Measurements from ENCODE around the gene TMEM119.

Gene TMEM119

DNA sequence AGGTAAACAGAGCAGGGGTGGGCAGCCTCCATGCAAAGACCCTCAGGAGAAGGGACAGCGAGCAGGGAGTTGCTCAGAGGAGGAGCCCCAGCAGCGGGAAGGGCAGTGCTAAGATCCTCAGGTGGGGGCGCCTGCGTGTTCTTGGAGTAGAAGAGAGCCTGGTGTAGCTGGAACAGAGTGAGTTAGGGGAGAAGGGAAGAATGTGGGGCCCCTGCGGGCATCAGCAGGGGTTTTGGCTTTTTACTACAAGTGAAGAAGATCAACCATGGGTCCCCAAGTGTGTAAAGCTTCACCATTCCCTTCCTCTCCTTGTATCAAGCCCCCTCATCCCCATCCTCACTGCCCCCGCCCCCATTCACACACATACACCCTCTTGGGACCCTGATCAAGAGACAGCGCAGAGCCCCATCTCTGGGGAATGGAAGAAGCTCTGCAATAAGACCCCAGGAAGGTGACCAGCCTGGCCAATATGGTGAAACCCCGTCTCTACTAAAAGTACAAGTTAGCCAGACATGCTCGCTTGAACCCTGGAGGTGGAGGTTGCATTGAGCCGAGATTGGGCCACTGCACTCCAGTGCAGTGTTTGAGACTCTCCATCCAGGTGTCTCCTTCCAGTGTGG, 10.2 kb upstream of the TMEM119 start:
- POLR2A ChIA-PET, result interaction anchor here (0.6 kb wide), 1 partner anchor 78 kb away, joined by 3 read pairs; no protein-coding TSS in a partner anchor
- CTCF ChIA-PET, result interaction anchor here (0.7 to 18.2 kb wide), 3 partner anchors 8 to 41 kb away, joined by 3 to 543 read pairs (median 17); partner anchors contain the start of genes ISCU and SART3
- TF ChIP-seq, protein P1, sequence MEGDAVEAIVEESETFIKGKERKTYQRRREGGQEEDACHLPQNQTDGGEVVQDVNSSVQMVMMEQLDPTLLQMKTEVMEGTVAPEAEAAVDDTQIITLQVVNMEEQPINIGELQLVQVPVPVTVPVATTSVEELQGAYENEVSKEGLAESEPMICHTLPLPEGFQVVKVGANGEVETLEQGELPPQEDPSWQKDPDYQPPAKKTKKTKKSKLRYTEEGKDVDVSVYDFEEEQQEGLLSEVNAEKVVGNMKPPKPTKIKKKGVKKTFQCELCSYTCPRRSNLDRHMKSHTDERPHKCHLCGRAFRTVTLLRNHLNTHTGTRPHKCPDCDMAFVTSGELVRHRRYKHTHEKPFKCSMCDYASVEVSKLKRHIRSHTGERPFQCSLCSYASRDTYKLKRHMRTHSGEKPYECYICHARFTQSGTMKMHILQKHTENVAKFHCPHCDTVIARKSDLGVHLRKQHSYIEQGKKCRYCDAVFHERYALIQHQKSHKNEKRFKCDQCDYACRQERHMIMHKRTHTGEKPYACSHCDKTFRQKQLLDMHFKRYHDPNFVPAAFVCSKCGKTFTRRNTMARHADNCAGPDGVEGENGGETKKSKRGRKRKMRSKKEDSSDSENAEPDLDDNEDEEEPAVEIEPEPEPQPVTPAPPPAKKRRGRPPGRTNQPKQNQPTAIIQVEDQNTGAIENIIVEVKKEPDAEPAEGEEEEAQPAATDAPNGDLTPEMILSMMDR (IDR thresholded peaks at IDR 0.05; ENCODE audit: control extremely low read depth, extremely low read depth, low read depth, missing control alignments), result no peak
- DNase-seq (ENCODE audit: extremely low spot score), result no peak

DNA sequence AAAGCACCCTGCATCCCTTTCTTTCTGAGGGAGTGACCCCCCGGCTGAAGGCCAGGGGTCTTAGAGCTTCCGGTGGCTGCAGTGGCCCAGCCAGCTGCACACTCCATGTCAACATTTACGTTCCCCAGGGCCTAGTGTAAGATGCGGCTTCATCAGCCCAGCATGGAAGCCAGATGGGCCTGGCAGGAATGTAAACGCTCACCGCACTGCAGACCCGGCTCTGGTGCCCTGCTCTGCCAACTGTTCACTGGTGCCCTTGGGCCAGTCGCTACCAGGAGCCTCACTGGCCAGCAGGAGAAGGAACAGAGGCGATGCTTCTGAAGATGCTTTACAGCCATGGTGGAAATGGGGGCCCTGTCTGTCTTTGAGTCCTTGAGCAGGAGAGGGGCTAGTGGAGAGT, 8.6 kb upstream of the TMEM119 start:
- DNase-seq (ENCODE audit: extremely low spot score), result no peak
- ChIA-PET CTCF (interaction anchor here (1.1 to 18.2 kb wide), 3 partner anchors 11 to 39 kb away, joined by 3 to 543 read pairs (median 17); partner anchors contain the start of genes ISCU and SART3), POLR2A (no interaction called here)
- TF ChIP-seq, protein P1 (IDR thresholded peaks at IDR 0.05; ENCODE audit: control extremely low read depth, extremely low read depth, low read depth, missing control alignments), result no peak

DNA sequence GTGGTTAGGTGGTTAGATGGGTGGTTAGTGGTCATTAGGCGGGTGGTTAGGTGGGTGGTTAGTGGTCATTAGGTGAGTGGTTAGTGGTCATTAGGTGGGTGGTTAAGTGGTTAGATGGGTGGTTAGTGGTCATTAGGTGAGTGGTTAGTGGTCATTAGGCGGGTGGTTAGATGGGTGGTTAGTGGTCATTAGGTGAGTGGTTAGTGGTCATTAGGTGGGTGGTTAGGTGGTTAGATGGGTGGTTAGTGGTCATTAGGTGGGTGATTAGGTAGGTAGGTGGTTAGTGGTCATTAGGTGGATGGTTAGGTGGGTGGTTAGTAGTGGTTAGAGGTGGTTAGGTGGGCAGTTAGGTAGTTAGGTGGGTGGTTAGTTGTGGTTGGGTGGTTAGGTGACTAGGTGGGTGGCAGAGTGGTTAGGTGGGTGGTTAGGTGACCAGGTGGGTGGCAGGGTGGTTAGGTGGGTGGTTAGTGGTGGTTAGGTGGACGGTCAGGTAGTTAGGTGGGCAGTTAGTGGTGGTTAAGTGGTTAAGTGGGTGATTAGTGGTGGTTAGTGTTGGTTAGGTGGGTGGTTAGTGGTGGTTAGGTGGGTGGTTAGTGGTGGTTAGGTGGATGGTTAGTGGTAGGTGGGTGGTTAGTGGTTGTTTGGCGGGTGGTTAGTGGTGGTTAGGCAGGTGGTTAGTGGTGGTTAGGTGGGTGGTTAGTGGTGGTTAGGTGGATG, 8.0 kb upstream of the TMEM119 start:
- no peak for DNase-seq (ENCODE audit: extremely low spot score)
- POLR2A ChIA-PET, result no interaction called here
- CTCF ChIA-PET, result interaction anchor here (1.1 to 18.2 kb wide), 3 partner anchors 12 to 39 kb away, joined by 3 to 543 read pairs (median 17); partner anchors contain the start of genes ISCU and SART3

DNA sequence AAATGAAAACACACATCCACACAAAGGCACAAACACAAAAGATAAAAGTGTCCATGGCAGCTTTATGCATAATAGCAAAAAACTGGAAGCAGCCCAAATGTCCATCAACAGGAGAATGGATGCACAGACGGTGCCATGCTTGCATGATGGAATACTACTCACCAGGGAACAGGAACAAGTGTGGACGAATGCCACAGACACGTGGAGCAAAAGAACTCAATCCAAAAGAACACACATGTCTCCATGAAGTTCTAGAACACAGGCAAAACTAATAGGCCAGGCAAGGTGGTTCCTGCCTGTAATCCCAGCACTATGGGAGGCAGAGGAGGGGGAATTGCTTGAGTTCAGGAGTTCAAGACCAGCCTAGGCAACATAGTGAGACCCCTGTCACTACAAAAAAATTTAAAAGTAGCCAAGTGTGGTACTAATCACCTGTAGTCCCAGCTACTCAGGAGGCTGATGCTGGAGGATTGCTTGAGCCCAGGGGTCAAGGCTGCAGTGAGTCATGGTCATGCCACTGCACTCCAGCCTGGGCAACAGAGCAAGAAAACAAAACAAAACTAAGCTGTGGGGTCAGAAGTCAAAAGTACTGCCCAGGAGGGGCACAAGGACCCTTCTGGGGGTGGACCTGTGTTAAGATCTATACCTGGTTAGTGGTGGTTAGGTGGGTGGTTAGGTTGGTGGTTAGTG, 7.3 kb upstream of the TMEM119 start:
- no peak for DNase-seq (ENCODE audit: extremely low spot score)
- POLR2A ChIA-PET, result no interaction called here
- TF ChIP-seq, protein P1 (IDR thresholded peaks at IDR 0.05; ENCODE audit: control extremely low read depth, extremely low read depth, low read depth, missing control alignments), result no peak
- CTCF ChIA-PET, result interaction anchor here (0.9 to 3.5 kb wide), 4 partner anchors 13 to 36 kb away, joined by 3 to 17 read pairs (median 12); no protein-coding TSS in a partner anchor

More for the DNA sequence above, 8.0 kb upstream of the TMEM119 start:
- TF ChIP-seq, protein P1 (IDR thresholded peaks at IDR 0.05; ENCODE audit: control extremely low read depth, extremely low read depth, low read depth, missing control alignments), result no peak

DNA sequence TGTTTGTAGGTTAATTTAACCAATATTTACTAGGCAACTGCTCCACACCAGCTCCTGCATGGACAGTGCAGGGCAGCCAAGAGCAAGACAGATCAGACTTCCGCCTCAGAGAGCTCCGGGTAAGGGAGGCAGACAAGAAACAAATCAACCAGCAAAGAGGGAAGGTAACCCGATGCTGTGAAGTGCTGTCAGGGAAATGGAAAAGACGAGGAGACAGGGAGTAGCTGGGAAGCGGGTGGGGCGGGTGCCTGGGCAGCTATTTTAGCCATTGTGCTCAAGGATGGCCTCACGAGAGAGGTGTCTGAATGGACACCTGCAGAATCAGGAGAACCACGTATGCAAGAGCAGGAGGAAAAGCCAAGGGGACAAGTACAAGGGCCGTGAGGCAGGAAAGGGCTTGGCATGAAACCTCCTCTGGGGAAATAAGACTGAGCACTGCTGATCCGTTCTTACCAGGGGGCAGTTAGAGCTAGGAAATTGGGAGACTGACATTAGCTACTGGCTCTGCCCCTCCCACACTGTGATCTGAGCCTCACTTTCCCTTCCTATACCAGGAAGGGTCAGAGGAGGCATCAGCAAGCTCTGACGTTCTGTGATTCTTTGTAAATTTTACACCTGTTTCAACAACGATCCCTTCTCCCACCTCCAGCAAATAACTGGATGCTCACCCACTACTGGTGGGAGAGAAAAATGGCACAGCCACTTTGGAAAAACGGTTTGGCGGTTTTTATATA, 6.5 kb upstream of the TMEM119 start:
- ChIA-PET POLR2A (no interaction called here), CTCF (interaction anchor here (0.9 to 2.3 kb wide), 4 partner anchors 13 to 508 kb away, joined by 3 to 15 read pairs (median 6); no protein-coding TSS in a partner anchor)
- DNase-seq (ENCODE audit: extremely low spot score), result no peak
- TF ChIP-seq, protein P1 (IDR thresholded peaks at IDR 0.05; ENCODE audit: control extremely low read depth, extremely low read depth, low read depth, missing control alignments), result no peak
